K562 (cell line): Measurements from ENCODE around the gene ZNF546. TPM values are rescaled to one million over a fixed set of nuclear protein-coding genes. Genes with fewer than 3 reads are reported as not detected.

ENCODE experiments used
- FOXP1 ChIP-seq: sonication (generic); formaldehyde crosslinking; IDR thresholded peaks from 2 replicates; pipeline ENCODE4 v1.8.0; 2022; ENCODE audit warnings: mild to moderate bottlenecking, missing genetic modification reagents
- MEF2D ChIP-seq: conservative IDR thresholded peaks from 2 replicates; pipeline ENCODE4 v1.6.1; 2016; ENCODE audit warnings: low read depth, missing genetic modification characterization, missing compliant biosample characterization
- NKRF ChIP-seq: fragments of 450-650 bp; IDR thresholded peaks from 2 replicates; pipeline ENCODE4 v1.6.1; 2016; ENCODE audit warnings: borderline replicate concordance
- POLR3A ChIP-seq: IDR thresholded peaks from 2 replicates; pipeline ENCODE4 v1.6.1; 2011; ENCODE audit warnings: borderline replicate concordance, mild to moderate bottlenecking, moderate library complexity; ENCODE audit not compliant: insufficient read length, insufficient read depth; ENCODE audit errors: extremely low read depth
- XRCC4 ChIP-seq: IDR thresholded peaks from one replicate; pipeline ENCODE4 v1.6.1; 2011; ENCODE audit not compliant: insufficient read depth, insufficient read length; ENCODE audit errors: extremely low read depth
- ZBTB40 ChIP-seq, 2 experiments: fragments of 450-650 bp in 1 of 2; sonication (generic) in 1 of 2; formaldehyde crosslinking in 1 of 2; IDR thresholded peaks; 2 replicates each; pipeline versions ENCODE4 v1.7.1 to v1.9.0; 2016 to 2022; ENCODE audit warnings: inconsistent platforms in 1 of 2, mild to moderate bottlenecking in 1 of 2, missing genetic modification reagents in 1 of 2
- ZNF282 ChIP-seq: sonication (generic); formaldehyde crosslinking; IDR thresholded peaks from 2 replicates; pipeline ENCODE4 v1.8.1; 2023; ENCODE audit warnings: missing genetic modification reagents
- ZNF449 ChIP-seq: fragments of 250-450 bp; sonication (Bioruptor Pico); IDR thresholded peaks from 2 replicates; pipeline ENCODE4 v1.8.0; 2022; ENCODE audit warnings: moderate library complexity, mild to moderate bottlenecking, inconsistent platforms
- polyA plus RNA-seq, 8 experiments: library from polyadenylated mRNA; depleted of rRNA in 4 of 8; stranded (reverse) in 5 of 8; unstranded in 3 of 8; fragments of >200 nt; fragmentation: Nextera tagmentation in 2 of 8; fragmentation: Illumina TruSeq in 1 of 8; extraction: Ambion mirVana in 2 of 8; extraction: Trizol in 1 of 8; gene quantifications; 2 replicates each; pipeline versions ENCODE4 v1.2.1 to v1.2.3, GENCODE V29; 2011 to 2014; ENCODE audit warnings: inconsistent platforms in 1 of 8, missing spikeins in 1 of 8
- total RNA-seq, 7 experiments: library from RNA; depleted of rRNA in 6 of 7; stranded (reverse); fragments of >200 nt in 6 of 7; fragmentation: Illumina TruSeq in 2 of 7; extraction: Trizol in 2 of 7; gene quantifications; 2 replicates each; pipeline versions ENCODE4 v1.2.1 to v1.2.3, GENCODE V29; 2011 to 2021; ENCODE audit warnings: low replicate concordance in 1 of 7
- TF ChIP-seq, protein P1 (sequence below): fragments of 250-450 bp; sonication (Bioruptor Pico); IDR thresholded peaks from 2 replicates; pipeline ENCODE4 v1.4.0; 2020; ENCODE audit warnings: mild to moderate bottlenecking, moderate library complexity

ZNF546 gene
- total and polyA plus RNA-seq, 9 of the 15 experiments (the other 6 are each of a cell fraction or from before 2014, with no cell fraction given) = 0.73 to 5.1 (median 2.2) TPM

- TF ChIP-seq POLR3A = no peak
- TF ChIP-seq XRCC4 = no peak
- peak; percentile 84 for TF ChIP-seq ZBTB40 (IDR thresholded peaks at IDR 0.05)
- no peak; the same call in 1 of the 2 replicates for TF ChIP-seq ZBTB40 (CRISPR knock-in tag; IDR thresholded peaks at IDR 0.05)
- TF ChIP-seq, protein P1, sequence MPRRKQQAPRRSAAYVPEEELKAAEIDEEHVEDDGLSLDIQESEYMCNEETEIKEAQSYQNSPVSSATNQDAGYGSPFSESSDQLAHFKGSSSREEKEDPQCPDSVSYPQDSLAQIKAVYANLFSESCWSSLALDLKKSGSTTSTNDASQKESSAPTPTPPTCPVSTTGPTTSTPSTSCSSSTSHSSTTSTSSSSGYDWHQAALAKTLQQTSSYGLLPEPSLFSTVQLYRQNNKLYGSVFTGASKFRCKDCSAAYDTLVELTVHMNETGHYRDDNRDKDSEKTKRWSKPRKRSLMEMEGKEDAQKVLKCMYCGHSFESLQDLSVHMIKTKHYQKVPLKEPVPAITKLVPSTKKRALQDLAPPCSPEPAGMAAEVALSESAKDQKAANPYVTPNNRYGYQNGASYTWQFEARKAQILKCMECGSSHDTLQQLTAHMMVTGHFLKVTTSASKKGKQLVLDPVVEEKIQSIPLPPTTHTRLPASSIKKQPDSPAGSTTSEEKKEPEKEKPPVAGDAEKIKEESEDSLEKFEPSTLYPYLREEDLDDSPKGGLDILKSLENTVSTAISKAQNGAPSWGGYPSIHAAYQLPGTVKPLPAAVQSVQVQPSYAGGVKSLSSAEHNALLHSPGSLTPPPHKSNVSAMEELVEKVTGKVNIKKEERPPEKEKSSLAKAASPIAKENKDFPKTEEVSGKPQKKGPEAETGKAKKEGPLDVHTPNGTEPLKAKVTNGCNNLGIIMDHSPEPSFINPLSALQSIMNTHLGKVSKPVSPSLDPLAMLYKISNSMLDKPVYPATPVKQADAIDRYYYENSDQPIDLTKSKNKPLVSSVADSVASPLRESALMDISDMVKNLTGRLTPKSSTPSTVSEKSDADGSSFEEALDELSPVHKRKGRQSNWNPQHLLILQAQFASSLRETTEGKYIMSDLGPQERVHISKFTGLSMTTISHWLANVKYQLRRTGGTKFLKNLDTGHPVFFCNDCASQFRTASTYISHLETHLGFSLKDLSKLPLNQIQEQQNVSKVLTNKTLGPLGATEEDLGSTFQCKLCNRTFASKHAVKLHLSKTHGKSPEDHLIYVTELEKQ = no peak
- TF ChIP-seq MEF2D = no peak
- TF ChIP-seq FOXP1 (CRISPR knock-in tag) = no peak
- no peak for TF ChIP-seq ZNF449
- TF ChIP-seq ZNF282 (CRISPR knock-in tag) = no peak
- peak; percentile 20; the same call in 1 of the 2 replicates for TF ChIP-seq NKRF
These were observed at the start of gene ZNF546 (continued) for GRCh38 chr19:39996811-39997637.
